Glomerular visceral epithelial cell (primary cell): ENCODE measurements around the gene ZBTB20.
A peak's percentile ranks its signal among the peaks of the same experiment; 100 is the strongest.

Experiments used
- DNase-seq: peaks from one replicate; pipeline ENCODE4 v3.0.0-alpha.2; 2016; ENCODE audit errors: extremely low spot score

Gene ZBTB20

GRCh38 chr3:114333180-114333922 lies 813.7 kb downstream of the ZBTB20 start:
- no peak for DNase-seq

GRCh38 chr3:114332342-114333179 lies 814.5 kb downstream of the ZBTB20 start:
- no peak for DNase-seq

DNA sequence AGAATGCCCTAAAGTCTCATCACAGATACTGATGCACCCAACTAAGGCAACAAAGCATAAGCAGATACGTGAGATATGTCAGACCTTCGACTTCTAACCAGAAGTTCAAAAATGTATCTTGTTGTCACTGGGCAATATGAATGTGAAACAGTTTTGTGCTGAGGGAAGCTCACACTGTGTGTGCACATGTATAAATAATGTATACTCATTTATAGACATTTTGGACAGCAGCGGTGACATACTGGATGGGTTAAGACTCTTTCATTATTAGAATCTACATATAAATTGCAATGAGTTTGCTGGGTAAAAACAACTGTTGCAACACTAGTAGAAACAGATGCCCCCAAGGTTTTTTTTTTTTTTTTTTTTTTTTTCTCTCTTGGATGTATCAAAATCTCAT lies 815.4 kb downstream of the ZBTB20 start:
- no peak for DNase-seq

GRCh38 chr3:114331007-114331406 lies 816.1 kb downstream of the ZBTB20 start:
- DNase-seq, result no peak

DNA sequence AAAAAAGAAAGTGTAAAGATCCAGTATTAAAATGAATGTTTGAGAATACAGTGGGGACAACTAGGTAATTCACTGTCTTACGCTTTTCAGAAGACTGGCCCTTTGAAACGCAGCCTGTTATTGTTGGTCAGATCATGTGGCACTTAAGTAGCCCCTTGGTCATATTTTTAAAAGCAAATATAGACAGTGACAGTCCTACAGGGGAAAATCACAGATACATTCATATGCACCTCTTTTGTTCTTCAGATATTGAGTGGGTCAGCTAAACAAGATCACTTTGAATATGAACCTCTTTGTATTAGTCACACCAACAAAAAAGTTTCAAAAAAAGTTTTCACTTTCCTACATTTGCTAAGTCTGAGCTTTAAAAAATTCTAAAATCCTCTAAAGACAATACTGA lies 817.3 kb downstream of the ZBTB20 start:
- no peak for DNase-seq

GRCh38 chr3:114328345-114328744 lies 818.7 kb downstream of the ZBTB20 start:
- DNase-seq, result no peak

- no peak for DNase-seq
Measured at GRCh38 chr3:114327665-114328064, 819.4 kb downstream of the ZBTB20 start.

DNA sequence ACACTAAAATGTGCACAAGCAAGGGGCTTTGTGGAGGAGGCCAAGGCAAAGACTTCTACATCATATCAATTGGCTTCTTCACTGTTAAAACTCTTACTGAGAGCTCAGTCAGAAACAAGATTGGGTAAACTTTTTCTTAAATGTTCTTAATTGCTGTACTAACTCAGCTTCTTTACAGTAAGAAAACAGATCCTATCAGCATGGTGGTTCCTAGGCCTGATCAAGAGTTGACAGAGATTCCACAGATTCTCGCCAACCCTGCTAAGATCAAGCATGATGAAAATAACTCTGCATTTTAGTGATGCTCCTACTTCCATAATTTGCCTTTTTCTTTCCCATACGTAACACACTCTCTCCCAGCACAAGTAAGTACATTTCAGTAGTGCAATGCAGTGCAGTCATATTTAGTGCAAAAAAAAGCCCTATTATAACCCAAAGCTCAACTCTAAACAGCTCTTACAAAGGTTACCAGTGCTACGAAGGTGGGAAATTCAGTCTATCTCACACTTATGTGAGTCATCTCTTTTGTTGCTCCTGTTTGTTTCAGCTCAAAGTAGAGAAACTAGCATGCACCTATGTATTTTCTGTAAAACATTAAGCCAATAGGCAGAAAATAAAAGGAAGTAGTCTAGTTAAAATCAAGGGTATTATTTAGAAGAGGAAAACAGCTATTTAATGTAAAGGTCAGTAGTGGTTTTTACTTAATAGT lies 823.4 kb downstream of the ZBTB20 start:
- no peak for DNase-seq

DNA sequence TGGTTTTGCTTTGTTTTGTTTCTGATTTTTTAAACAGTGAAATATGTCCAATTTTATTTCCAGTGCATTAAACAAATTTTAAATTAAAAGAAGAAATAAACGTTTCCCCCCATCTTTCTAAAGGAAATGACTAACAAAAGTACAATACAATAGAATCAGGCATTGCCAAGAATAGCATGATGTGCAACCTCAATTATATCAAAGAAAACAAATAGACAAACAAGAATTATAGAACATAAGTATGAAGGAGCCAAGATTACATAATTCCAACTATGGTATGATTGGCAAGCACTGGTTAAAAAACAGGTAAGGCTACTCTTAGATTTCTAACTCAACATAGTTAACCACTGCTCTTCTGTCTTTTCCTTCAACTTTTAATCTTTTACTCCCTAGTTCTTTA lies 826.8 kb downstream of the ZBTB20 start:
- DNase-seq, result no peak

DNA sequence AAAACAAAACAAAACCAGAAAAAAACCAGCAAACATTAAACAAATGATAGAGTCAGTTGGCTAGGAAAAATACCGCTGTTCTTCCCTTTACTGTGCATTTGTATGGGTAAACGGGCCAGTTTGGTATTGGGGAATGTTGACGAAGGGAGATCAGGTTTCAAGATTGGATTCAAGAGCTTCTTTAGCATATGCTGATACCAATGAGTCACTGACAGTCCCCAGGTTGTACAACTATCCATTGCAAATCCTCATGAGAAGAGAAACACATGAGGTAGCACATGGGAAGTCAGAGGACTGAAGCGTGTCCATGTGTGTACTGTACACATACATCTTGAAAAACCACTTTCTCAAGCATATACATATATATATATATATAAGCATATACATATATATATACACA lies 827.6 kb downstream of the ZBTB20 start:
- no peak for DNase-seq

DNA sequence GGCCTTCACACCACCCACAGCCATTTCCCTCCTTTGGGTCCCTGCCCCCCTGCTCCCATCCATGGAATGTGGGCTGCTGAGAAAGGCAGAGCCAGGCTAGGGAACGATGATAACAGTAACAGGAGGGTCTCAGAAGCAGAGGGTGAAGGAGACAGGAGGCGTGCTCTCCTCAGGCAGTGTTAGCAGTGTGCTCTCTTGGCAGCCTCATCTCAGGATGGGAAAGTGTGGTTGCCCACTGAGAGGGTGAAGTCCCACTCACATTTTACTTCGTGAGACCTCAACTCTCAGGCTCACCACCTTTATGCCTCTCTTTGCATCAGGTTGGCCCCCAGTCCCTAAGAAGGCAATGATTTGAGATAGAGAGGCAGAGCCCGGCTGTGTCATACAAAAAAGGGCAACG lies 828.8 kb downstream of the ZBTB20 start:
- DNase-seq, result no peak

DNA sequence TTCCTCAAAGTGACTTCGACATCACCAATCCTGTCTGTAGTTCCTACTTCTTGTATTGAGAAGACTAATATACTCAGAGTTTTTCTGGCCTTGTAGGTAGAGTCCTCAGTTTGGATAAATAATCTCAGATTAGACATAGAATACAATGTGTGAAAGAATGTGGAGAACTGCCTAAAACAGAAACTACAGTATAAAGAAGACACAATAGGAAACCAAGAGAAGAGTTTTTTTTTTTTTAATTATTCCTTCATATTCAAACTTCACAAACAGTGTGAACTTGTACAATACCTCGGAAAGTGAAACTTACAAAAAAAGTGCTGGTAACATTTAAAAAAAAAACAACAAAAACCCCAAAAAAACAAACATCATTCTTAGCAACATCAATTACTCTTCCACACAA lies 832.8 kb downstream of the ZBTB20 start:
- no peak for DNase-seq

GRCh38 chr3:114313426-114313825 lies 833.7 kb downstream of the ZBTB20 start:
- no peak for DNase-seq

GRCh38 chr3:114310695-114311094 lies 836.4 kb downstream of the ZBTB20 start:
- peak; percentile 2 for DNase-seq

DNA sequence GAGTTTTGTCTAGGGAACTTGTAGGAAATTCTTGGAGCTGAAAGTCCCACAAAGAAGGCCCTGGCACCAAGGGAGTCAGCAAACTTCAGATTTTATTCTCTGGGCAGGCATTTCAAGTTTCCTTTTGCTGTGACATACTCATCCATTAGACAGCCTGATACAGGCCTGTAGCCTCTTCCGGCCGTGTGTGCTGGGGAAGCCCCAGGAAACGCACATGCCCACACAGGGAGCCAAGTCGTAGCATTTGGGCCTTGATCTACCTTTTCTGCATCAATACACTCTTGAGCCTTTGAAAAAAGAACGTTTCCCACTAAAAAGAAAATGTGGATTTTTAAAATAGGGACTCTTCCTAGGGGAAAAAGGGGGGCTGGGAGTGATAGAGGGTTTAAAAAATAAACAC lies 838.3 kb downstream of the ZBTB20 start:
- DNase-seq, result no peak

DNA sequence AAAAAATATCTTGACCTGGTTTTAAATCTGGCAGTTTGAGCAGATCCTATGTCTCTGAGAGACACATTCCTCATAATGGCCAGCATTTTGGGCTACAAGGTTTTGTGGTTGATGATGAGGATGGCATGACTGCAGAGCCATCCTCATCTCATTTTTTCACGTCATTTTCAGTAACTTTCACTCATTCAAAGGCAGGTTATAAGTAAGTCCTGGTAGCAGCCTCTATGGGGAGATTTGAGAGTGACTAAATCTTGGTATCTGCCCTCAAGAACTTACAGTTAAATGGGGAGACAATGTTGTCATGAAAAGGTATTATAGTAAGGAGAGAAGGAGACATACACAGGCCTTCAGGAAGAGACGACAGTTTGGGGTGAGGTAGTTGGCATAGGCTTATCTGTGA lies 838.7 kb downstream of the ZBTB20 start:
- DNase-seq, result no peak

- DNase-seq, result no peak
Measured at GRCh38 chr3:114307832-114308231, 839.3 kb downstream of the ZBTB20 start.

DNA sequence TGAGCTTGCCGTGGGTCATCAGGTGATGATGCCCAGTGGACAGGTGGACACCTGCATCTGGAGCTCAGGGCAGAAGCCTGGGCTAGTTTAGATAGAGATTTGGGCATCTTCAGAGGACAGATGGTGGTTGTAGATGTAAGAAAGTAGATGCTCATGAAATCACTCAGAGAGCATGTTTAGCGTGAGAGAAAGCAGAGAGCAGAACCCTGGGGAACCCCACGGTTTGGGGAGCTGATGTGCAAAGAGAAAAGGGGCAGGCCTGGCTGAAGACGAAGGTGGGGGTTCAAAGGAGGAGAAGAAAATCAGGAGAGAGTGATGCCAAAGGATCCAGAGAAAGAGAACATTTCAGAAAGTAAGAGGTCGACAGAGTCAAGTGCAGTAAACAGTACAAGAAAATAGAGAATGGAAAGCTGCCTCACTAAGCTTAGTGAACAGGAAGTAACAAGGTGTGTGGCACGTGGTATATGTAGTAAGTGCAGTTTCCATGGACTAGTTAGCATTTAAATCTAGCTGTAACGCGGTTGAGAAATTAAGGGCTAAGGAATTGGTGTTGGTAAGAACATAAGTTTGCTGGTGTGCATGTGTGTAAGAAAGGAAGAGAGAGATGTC lies 839.8 kb downstream of the ZBTB20 start:
- no peak for DNase-seq

GRCh38 chr3:114299941-114300624 lies 847.0 kb downstream of the ZBTB20 start:
- DNase-seq, result no peak

GRCh38 chr3:114299421-114299820 lies 847.7 kb downstream of the ZBTB20 start:
- peak; percentile 18 for DNase-seq

DNA sequence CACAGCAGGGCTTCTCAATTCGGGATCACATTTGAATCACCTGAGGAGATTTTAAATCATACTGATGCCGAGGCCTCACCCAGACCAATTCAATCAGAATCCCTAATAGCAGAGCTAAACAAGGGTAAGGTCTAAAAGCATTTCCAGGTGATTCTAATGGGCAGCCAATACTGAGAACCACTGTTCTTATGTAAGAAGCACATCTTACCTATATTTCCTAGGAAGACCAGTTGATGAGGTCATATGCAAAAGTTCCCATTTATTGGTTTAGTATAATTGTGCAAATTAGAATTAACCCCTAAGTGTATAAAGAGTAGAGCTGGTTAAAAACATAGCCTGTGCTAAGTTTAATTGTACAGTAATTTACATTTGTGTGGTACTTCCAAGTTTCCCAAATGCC lies 851.1 kb downstream of the ZBTB20 start:
- no peak for DNase-seq
